ENCODE results near the gene ZAP70.
"Not testable (repeated sequence)": the region's sequence is repeated elsewhere in the genome, so short reads cannot be mapped to it uniquely, and the experiment has no call there.

ZAP70 gene

DNA sequence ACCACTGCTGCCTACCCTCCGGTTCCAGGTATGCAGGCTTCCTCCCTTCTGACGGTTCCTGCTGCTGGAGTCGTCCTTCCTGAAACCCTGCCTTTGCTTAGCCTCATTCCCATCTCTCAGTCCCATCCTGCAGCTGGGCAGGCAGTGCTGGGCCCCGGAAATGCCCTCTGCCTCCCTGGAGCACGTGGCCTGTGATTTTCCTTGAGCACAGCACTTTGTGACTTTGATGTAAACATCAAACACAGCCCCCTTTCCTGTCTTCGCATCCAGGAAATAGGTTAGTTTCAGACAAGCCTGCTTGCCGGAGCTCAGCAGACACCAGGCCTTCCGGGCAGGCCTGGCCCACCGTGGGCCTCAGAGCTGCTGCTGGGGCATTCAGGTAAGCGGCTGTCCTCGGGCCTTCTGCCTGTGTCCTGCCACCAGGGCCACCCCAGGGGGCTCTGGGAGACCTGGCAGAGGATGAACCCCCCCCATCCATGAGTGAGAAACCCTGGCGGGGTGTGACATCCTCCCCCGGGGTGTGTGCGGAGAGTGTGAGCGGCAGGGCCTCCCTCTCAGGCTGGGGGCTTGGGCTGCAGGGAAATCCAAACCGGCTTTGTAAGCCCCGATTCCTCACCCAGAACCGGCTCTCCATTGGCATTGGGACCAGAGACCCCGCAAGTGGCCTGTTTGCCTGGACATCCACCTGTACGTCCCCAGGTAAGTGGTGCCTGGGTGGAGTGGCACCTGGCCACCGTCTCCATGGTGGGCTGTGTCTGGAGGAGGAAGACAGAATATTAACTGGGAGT is at the start of gene ZAP70:
TSS of gene ZAP70 (plus strand) at position 281 of the 788 bp plus-strand sequence. CDS start 10,461 bp downstream, outside the sequence.
- DNase-seq, result no peak

DNA sequence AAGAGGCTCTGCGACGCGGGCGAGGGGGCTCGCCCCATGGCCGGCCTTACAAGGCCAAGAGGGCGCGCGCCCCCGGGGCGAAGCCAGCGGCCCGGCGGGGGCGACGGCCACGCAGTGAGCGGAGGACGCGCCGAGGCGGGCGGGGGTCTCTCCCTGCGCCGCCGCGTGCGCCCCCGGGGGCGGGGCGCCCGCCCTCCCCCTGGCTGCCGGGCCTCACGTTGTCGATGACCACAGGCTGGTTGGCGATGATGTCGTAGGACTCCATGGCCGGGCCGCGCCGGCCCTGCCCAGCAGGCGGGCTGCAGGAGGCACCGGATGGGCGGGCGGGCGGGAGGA is 49.8 kb upstream of the ZAP70 start:
- no peak for DNase-seq

DNA sequence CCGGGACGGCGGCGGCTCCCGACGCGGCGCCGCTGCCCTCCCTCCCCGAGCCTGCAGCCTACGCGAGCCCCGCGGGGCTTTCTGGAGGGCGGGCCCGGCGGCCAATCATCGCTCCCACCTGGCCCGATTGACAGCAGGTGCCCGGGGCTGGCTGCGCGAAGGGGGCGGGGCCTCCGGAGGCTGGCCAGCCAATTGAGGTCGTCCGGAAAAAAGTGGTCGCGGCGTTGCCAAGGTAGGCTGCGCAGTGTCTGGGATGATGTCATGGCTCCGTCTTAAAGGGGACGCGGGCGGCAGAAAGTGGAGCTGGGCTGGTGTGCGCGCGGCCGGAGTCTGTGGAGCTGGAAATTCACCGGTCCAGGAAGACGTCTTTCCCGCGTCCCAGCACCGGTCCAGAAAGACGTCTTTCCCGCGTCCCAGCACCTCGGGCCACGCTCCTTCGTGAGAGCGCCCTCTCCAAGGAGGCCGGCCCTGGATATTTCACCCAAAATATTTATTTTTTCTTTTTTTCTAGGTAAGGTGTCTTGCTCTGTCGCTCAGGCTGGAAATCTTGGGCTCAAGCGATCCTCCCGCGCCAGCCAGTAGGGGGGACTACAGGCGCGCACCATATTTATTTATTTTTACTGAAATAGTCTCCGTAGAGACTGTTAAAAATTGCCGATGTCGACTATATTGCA is 49.3 kb upstream of the ZAP70 start, which contains the start of gene ACTR1B:
TSS of gene ACTR1B (minus strand) at position 83 of the 674 bp plus-strand sequence. CDS start 154 bp downstream, outside the sequence.
- DNase-seq, result peak; percentile 99

DNA sequence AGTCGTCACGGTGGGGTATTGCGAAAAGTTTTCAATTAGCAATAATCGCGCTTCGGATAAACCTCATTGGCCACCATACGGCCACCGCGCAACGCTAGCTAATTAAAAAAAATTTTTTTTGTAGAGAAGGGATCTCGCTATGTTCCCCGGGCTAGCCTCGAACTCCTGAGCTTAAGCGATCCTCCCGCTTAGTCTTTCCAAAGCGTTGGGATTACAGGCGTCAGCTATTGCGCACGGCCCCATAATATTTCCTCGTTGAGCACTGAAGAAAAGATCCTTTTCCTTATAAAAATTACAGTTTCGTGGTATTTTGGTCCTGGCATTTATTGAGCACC is 48.8 kb upstream of the ZAP70 start:
- no peak for DNase-seq

DNA sequence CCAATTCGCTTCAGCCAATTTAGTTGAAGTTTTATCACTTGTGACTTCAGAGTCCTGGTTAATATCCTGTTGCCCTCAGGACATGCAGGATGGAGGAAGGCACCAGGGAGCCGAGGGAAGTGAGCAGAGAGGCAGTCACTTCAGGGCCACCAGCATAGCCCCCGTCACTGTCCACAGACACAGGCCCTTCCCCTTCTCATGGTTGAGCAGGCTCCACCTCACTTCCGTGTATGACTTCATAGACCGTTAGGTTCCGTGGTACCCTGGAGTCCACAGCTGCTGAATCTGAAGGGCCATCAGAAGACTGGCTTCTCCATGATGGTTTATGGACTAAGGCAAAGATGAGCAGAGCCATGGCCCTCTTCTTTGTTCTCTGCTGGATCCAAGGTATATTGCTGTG is 43.9 kb upstream of the ZAP70 start, which contains the start of gene C2orf92:
TSS of gene C2orf92 (plus strand) at position 266 of the 400 bp plus-strand sequence. CDS start at position 342, 76 bp downstream.
- no peak for DNase-seq

DNA sequence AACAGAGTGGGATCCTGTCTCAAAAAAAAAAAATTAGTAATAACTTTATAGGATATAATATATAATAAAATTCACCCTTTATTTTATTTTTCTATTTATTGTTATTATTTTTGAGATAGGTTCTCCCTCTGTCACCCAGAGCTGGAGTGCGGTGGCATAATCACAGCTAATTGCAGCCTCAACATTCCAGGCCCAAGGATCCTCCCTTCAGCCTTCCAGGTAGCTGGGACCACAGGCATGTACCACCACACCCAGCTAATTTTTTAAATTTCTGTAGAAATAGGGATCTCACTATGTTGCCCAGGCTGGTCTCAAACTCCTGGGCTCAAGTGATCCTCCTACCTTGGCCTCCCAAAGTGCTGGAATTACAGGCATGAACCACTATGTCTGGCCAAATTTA is 42.9 kb upstream of the ZAP70 start:
- DNase-seq, result no peak

DNA sequence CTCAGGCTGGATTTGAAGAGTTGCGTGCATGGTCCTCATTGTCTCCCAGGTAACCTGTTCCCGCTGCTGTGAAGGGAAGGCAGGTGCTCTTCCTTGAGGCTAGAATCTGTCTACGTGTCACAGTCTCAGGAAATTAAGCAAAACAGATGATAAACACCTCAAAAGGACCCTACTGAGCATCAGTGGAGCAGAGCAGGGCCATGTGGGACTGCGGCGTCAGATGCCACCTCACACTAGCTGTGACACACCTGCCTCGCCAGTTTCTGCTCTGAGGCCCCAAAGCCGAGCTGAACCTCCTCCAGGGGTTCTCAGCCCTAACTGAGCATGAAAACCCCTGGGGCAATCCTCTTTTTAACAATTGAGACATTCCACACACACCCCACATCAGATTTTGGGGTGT is 41.9 kb upstream of the ZAP70 start:
- no peak for DNase-seq

DNA sequence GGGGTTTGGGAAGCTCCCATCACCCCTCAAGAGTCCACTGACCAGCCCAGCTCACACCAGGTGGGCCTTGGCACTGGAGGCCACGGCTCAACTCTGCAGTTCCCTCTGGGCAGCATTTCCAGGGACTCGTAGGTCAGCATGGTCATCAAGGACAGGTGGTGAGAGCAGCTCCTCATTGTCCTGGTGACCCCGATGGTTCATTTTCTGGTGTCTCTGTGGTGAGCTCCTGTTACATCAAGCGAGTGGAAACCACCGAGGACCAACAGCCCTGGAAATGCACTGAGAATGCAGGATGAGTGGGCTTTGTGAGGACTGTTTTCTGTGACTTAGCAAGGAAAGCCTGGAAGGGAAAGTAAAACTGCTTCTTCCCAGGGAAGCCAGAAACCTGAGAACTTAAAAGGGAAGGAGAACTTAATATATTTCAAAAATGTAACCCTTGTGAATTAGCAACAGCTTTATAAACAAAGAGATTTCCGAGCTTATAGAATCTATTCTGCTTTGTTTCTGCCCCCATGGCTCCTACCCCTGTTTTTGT is 40.7 kb upstream of the ZAP70 start:
- not testable (repeated sequence) for DNase-seq

DNA sequence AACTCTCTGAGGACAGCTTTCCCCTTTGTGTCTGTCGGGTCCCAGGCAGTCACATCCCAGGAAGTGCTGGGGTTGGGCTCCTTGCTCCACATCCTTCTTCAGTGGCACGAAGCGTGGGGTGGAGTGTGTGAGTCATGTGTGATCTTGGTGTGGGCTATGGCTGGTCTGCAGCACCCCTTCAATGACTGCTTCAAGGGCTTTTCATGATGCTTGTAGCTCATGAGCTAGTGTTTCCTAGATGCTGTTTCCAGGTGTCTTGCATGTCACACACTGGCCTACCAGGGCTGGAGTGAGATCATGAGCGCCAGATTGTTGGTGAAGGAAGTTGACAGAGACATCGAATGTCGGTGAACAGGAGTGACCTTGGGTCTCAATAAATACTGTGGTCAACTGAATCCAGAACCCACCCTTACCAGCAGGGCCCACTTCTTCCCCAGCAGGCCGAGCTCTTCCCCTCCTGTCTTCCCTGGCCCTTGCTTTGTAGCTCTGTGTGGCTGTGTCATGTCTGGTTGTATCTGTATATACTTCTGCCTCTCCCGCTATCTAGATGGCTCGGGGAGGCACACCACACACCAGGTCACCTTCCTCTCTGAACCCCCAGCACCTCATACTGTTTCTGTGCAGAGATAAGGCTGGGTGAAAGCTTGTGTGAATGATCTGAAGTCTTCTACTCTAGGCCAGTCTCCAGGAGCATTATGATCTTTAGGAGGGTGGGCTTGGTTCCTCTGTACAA is 40.0 kb upstream of the ZAP70 start:
- no peak for DNase-seq

DNA sequence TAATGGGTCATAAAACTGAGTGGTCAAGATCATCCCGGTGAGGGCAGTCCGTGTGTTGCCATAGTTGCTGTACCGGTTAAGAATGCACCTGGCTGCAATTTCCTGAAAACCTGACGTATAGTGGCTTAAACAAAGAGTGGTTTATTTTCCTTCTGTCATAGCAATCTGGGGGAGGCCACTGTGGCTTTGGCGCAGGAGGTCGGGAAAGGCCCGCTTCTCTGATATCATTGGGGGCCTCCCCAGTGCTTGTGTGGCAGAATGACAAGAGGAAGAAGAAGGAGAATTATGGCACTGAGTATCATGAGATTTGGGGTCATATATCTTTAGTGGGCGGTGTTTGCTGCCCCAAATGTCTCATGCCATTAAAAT is 39.5 kb upstream of the ZAP70 start:
- no peak for DNase-seq

DNA sequence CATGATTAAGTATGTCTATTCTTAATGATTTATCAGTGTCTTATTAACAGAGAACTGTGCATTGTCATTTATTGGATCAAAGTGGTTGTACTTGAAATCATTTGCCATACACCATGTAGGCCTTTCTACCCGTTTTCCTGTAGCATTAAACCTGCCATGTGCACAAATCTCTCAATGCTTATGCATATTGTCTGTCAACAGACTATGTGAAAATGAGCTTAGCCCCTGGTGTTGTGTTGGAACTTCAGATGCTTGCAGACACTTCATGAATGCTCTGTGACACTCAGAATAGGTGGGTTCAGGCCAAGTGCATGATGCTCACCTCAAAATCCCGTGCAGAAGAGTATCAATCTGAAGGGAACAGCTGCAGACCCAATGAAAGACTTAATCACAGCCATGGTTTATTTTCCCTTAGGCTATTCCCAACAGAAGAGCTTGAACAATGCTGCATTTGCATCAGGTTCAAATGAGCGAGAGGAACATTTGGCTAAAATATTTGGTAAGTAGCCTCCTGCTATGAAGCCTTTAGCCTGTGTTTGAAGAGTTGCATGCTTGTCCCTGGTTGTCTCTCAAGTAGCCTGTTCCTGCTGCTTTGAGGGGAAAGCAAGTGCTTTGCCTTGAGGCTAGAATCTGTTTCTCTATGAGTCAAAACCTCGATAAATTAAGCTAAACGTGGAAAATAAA is 37.8 kb upstream of the ZAP70 start:
- no peak for DNase-seq

DNA sequence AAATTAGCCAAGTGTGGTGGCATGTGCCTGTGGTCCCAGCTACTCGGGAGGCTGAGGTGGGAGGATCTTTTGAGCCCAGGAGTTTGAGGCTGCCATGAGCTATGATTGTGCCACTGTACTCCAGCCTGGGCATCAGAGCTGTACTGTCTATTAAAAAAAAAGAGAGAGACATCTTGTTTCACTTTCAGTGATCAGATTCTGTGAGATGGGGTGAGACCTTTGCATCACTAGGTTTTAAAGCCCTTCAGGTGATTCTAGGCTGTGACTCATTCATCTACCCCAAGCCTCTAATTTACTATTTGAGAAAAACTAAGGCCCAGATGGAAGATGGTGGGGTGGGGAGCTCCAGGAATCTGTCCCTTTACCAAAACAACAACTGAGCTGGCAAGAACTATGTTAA is 36.8 kb upstream of the ZAP70 start:
- no peak for DNase-seq

DNA sequence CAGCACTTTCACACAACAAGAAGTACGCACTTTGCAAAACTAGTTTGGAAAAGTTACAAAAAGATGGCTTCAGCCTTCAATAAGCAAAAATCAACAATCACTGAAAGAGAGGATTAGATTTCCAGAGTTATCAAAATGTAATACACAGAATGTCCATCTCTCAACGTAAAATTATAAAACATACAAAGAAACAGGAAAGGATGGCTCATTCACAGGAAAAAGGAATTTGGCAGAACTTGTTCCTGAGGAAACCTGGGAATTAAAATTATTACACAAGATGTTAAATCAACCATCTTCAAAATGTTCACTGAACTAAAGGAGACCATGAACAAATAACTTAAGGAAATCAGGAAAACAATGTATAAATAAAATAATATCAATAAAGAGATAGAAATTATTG is 35.9 kb upstream of the ZAP70 start:
- DNase-seq, result no peak

DNA sequence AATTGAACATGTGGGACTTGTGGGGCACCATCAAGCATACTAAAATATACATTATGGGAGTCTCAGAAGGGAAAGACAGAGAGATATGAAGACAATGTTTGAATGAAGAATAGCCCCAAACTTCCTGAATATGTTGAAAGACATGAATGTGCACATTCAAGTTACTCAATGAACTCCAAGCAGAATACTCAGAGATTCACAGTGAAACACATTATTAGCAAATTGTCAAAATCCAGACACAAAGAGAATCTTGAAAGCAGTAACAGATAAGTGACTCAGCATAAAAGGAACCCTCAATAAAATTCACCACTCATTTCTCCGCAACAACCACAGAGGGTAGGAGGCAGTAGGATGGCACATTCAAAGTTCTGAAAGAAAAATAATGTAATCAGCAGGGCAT is 35.1 kb upstream of the ZAP70 start:
- DNase-seq, result no peak

DNA sequence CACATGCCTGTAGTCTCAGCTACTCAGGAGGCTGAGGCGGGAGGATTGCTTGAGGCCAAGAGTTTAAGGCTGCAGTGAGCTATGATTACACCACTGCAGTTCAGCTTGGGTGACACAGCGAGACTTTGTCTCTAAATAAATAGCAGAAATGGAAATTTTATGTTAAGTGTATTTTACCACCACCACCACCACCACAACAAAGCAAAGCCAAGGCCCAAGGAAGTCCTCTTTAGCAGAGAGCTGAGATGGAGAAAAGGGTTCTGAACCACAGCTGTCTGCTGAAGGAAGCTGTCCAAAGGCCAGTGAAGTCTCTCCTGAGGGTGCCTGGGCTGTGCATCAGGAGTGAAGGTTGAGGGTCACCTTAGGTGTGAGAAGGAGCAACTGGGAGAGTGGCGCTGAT is 26.1 kb upstream of the ZAP70 start:
- DNase-seq, result not testable (repeated sequence)

DNA sequence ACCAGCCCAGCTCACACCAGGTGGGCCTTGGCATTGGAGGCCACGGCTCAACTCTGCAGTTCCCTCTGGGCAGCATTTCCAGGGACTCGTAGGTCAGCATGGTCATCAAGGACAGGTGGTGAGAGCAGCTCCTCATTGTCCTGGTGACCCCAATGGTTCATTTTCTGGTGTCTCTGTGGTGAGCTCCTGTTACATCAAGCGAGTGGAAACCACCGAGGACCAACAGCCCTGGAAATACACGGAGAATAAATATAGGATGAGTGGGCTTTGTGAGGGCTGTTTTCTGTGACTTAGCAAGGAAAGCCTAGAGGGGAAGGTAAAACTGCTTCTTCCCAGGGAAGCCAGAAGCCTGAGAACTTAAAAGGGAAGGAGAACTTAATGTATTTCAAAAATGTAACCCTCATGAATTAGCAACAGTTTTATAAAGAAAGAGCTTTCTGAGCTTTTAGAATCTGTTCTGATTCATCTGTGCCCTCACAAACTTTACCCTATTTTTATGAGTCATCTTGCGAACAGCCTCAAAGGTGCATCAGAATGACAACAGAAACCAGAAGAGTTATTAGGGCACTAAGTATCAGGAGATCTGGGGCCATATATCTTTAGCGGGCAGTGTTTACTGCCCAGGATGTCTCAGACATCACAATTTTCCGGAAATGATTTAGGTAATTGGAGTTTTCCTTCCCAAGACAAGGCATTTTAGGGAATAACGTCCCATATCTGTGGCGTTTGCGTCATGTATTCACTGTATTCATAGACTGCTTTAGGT is 25.1 kb upstream of the ZAP70 start:
- no peak for DNase-seq

DNA sequence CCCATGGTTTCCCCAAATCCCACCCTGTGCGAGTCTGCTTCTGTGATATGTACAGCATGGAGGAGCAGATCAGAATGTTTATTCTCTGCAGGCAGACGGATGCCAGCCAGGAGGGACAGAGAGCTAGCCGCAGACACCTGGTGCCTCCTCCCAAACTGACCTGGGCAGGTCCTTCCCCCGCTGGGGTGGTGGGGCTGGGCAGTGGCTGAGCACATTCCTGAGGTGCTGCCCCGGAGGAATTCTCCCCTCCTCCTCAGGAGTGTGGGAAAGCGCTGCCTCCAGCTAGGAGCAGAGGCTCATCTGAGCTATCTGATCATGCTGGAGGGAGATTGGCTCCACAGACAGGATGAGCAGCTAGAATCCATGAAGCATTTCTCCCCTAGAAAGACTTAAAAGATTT is 22.2 kb upstream of the ZAP70 start:
- no peak for DNase-seq

DNA sequence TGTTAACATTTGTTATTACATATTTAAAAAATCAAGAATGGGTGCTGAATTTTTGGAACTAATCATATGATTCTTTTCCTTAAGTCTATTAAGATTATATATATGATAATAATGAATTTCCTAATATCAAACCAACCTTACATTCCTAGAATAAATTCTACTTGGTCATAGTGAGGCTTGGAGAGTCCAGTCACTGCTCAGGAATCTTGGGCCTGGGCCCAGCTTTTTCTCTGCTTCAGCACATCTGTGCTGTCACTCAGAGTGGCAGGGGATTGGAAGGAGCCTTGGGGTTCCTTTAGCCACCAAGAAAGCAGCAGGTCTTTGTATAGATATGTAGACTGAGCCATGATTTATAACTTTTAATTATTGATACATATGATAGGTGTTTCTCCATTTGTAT is 19.9 kb upstream of the ZAP70 start:
- DNase-seq, result peak; percentile 12

DNA sequence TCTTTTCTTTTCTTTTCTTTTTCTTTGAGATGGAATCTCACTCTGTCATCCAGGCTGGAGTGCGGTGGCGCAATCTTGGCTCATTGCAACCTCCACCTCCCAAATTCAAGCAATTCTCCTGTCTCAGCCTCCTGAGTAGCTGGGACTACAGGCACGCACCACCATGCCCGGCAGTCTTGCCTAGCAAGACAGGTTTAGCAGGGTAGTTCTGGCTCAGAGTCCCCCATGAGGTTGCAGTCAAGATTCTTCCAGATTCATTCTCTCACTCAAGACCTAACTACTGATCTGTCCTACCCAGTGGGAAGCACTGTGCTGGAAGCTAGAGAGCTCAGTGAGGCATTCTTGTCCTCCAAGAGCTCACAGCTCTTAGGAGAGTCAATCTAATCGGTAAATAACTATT is 17.6 kb upstream of the ZAP70 start:
- DNase-seq, result no peak

DNA sequence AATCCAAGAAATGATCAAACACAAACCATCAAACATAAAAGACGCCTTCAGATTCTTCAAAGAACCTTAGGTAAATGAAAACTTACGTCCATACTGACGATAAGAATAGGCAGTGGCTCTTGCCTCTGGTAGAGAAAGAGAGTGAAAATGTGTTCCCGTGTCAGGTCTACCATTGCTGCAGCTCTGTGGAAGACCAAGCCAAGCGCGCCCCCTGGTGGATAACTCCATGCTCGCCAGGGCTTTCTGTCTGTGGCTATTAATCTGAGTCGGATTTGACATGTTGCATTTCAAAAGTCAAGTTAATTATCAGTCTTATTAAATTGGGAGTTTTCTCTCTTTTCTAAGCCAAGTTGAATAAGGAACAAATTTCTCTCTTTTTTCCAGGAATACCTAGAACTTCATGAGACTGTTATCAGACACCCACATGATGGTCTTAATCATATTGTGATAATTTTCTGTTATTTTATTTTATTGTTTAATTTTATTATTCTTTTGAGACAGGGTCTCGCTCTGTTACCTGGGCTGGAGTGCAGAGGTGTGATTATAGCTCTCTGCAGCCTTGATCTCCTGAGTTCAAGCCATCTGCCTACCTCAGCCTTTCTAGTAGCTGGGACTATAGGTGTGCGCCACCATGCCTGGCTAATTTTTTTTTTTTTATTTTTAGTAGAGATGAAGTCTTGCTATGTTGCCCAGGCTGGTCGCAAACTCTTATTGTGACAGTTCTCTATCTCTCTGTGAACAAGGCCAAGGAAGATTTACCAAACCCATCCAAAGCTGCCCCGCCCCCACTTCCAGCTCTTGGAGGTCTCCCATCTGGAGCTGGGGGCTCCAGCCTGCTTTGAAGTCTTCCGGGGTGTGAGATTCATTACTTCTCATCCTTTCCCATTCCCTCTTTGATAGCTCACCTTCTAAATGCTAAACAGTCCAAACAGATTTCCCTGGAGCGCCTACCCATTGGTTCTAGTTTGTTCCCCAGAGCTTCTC is 15.8 kb upstream of the ZAP70 start:
- DNase-seq, result peak; percentile 74

DNA sequence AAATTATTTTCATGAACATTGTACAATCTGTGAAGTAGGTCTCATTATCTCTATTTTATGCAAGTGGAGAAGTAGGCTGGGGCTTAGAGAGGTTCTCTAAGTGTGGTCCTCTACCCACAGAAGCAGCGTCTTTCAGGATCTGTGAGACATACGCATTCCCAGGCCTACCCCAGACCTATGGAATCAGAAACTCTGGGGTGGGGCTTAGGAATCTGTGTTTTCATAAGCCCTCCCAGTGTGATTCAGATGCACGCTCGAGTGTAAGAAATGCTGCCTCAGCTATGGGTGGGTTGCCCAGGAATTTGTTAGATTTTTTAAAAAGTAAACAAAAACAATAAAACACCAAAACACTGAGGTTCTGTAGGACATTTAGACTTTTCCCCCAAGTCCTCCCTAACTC is 14.8 kb upstream of the ZAP70 start:
- no peak for DNase-seq
